GM12892 (cell line): ENCODE results near the gene LSMEM2.

Experiments
- DNase-seq: peaks from one replicate; pipeline ENCODE4 v3.0.0; 2011; ENCODE audit not compliant: insufficient read length
- FAIRE-seq: peaks from 2 replicates; lab custom pipeline; 2011; peaks lifted over from hg19 to GRCh38; lab: Jason Lieb, UNC
- POLR2A ChIP-seq: IDR thresholded peaks from 2 replicates; pipeline ENCODE4 v1.6.1; 2011; ENCODE audit warnings: low read depth, low read length, control low read depth
- POLR2AphosphoS5 ChIP-seq: IDR thresholded peaks from 2 replicates; pipeline ENCODE4 v1.6.1; 2011; ENCODE audit warnings: low read depth, low read length, control low read depth
- TAF1 ChIP-seq: IDR thresholded peaks from 2 replicates; pipeline ENCODE4 v1.6.1; 2011; ENCODE audit warnings: low read depth, mild to moderate bottlenecking, control low read depth, low read length, borderline replicate concordance

The LSMEM2 gene

DNA sequence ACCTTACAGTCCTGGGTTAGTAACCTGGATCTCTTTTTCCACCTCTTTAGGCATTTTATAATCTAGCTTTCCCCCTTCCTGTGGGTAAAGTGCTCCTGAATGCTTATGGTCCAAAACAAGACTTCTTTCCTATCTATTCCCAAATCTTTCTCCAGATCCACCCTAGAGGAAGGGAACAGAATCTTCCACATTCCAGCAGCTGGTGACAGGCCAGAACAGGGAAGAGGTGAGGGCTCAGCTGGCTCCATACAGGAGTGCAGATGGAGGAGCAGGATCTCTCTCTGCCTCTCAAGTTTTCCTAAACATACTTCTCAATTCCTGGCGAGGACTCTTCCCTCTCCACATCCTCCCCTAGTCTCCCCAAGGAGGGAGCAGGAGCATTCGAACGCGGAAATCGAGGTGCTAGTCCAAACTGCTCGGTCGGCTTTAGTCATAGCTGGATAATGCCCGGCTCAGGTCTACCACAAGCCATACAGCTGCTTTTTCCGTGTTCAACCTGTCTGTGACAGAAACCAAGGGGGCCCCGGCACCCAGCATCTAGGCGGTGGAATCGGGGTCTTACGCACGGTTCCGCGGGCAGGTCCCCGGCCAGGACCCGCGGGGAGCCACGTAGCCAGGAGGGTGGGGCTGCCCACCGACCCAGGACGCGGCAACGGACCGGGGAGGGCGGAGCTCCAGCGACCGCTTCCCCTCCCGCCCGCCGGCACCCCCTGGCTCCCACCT, 57.7 kb downstream of the LSMEM2 start:
- no peak for FAIRE-seq
- no peak for TF ChIP-seq POLR2AphosphoS5
- no peak for TF ChIP-seq POLR2A
- no peak for TF ChIP-seq TAF1
- no peak for DNase-seq

DNA sequence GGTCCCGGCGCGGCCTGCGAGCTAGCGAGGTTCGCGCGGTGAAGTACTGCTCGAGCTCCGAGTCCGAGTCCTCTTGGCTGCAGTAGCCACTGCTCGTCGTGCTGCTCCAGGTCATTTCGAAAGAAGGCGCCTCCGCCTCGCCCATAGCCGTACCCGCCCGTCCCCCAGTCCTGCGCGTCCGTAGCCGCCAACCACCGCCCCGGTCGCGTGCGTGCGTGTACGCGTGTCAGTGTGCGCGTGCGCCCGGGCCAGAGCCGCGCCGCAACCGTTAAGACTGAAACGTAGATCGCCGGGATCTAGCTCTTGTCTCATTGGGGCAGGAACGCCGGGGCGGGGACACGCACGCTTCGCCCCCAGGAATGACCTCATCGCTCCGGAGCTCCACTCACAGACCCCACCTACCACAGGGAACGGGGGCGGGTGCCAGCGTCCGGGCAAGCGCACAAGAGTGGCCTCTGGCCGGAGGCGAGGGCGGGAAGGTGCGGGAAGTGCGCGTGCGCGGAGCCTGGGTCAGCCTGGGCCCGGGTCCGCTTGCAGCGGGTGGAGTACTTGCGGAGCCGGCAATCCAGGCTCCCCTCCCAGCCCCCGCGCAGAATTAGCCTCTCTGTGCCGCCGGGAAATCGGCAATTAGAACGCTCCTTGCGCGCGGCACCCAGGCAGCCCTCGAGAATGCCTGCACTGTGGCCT, 58.4 kb downstream of the LSMEM2 start:
- peak; percentile 98 for FAIRE-seq
- TF ChIP-seq TAF1 (no peak; the same call in 1 of the 2 replicates), POLR2AphosphoS5 (peak; percentile 59), POLR2A (peak; percentile 69; the same call in 1 of the 2 replicates)
- DNase-seq: peak; percentile 98
